Ramos (cell line): Measurements from ENCODE around the gene CCN5.

Experiments
- in situ Hi-C: fragments of 300-500 bp; cut with MboI; formaldehyde crosslinking; loops from one replicate; pipeline ENCODE4 v1.14.3; 2022; ENCODE audit warnings: low sequenced_read_pairs; ENCODE audit not compliant: unreplicated experiment

CCN5 gene

DNA sequence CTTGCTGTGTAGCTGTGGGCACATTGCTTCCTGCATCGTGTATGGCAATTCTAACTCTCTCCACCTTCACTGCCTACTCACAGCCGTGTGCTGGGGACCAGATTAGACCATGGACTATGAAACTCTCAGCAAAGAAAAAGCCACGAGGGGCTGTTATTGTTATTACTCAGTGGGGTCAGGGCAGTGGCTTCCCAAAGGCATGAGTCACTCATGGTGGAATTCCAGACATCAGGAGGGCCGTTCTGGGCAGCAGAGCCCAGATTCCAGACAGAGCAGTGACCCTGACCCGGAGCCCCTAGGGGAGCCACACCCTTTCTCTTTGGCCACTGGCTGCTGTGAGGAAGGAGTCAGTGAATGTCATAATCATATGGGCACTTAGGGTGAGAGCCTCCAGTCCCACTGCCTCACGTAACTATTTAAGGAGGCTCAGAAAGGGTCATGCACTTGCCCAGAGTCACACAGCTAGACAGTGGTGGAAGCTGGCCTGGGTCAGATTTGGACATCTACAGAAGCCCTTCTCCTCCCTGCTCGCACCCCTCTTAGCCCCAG lies 22.2 kb upstream of the CCN5 start:
- in situ Hi-C loops, result loop anchor here (25.0 kb wide), 1 partner anchor 481 kb away; the partner anchor contains the start of gene OSER1

DNA sequence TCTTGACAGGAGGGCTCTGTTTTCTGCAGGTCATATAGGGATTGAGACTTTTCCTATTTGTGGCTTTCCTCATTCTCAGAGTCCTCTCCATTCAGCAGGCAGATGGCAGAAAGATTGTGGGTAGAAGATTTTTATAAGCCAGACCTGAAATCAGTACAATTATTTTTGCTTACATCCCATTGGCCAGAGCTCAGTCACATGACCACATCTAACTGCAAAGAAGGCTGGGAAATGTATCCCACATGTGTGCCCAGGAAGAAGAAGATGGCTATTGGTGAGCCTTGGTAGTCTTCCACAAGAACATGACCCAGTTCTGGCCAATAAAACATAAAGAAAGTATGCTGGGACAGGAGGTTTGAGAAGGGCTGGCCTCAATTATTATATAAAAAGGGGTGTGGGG lies 21.5 kb upstream of the CCN5 start:
- in situ Hi-C loops, result loop anchor here (25.0 kb wide), 1 partner anchor 481 kb away; the partner anchor contains the start of gene OSER1

DNA sequence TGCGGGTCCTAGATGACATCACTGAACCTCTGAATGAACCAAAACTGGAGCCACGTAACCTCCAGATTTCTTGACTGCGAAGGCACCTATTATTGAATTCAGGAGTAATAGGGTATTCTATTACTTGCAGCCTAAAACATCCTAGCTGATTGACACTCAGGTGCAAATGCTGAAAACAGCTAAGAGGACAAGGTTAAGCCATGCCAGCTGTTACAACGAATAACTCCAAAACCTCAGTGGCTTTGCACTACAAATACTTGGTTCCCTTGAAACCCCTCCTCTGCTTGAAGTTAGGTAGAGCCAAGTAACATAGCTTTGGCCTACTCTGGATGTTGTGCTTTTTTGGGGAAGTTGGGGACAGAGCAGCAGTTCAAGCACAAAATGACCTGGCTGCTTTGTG lies 21.0 kb upstream of the CCN5 start:
- in situ Hi-C loops, result loop anchor here (25.0 kb wide), 1 partner anchor 482 kb away; the partner anchor contains the start of gene OSER1

DNA sequence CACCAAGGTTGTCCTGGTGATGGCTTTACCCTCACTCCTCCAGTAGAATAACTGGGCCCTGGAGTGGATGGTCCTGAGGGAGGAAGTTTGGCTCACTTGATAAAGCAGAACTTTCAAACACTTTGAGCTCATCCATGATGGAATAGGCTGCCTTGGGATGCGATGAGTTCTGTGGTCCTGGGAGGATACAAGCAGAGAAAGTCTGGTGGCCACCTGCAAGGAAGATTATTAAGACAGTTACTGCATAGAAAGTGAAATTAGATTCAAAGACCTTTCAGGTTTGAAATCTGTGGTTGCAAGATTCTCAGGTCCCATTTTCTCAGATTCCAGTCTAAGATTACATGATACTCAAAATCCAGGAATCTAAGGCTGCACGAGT lies 19.9 kb upstream of the CCN5 start:
- in situ Hi-C loops, result loop anchor here (25.0 kb wide), 1 partner anchor 483 kb away; the partner anchor contains the start of gene OSER1

DNA sequence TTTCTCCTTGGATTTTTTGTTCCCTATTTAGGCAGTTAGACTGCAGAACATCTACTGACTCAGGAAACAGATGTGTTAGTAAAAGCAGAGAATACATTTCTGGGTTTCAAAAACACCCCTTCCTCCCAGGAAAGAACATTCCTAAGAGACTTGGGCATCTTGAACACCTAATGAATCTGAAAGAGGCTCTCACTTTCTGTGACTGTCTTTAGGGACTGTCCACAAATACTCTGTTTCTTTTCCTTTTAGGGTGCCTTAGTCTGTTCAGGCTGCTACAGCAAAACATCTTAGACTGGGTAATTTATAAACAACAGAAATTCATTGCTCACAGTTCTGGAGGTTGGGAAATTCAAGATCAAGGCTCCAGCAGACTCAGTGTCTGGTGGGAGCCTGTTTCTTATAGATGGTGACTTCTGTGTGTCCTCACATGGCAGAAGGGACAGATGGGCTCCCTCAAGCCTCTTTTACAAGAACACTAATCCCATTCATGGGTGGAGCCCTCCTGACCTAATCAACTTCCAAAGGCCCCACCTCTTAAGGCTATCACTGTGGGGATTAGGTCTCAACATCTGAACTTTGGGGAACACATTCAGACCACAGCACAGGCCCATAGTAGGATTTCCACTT lies 19.4 kb upstream of the CCN5 start:
- in situ Hi-C loops, result loop anchor here (25.0 kb wide), 1 partner anchor 483 kb away; the partner anchor contains the start of gene OSER1

DNA sequence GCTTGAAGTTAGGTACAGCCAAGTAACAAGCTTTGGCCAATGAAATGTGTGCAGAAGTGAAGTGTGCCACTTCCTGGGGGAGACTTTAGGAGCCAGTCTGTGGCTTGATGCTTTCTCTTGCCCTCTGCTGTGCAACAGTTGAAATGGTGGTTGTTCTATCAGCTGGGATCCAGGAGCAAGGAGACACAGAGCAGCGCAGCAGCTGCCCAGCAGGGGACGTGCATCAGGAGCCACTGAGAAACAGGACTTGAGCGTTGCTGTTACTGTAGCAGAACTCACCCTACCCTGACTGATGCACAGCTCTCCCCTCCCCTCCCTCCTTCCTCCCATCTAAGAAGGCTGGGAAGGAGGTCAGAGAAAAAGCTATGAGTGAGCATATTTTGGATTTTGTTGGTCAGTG lies 18.9 kb upstream of the CCN5 start:
- in situ Hi-C loops, result loop anchor here (25.0 kb wide), 1 partner anchor 484 kb away; the partner anchor contains the start of gene OSER1

DNA sequence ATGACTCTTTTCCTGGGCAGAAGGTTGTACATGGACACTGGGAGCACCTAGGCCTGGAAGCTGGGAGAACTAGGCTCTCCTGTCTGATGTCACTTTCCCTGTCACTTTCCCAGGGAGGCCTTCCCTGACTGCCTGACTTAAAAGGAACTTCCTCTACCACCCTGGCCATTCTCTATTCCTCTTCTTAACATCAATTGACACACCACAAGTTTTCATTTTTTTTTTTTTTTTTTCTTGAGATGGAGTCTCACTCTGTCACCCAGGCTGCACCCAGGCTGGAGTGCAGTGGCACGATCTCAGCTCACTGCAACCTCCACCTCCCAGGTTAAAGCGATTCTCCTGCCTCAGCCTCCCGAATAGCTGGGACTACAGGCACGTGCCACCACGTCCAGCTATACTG lies 18.1 kb upstream of the CCN5 start:
- in situ Hi-C loops, result loop anchor here (25.0 kb wide), 1 partner anchor 485 kb away; the partner anchor contains the start of gene OSER1

DNA sequence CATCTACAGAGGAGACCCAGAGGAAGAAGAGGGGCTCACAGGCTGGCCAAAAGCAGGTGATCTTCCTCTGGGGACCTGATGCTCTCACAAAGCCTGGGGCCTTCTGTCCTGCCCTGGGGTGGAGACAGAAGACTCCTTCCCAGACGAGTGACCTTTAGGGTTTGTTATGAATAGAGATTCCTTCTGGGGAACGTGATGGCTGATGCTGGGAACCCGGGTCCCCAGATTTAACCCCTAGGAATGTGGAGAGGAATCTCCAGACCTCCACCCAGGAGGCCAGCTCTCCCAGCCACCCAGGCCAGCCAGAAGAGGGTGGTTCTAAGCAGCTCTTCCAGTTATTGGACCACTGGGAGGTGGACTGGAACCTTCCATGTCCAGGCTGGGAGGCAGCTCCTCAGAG lies 16.8 kb upstream of the CCN5 start:
- in situ Hi-C loops, result loop anchor here (25.0 kb wide), 1 partner anchor 486 kb away; the partner anchor contains the start of gene OSER1

DNA sequence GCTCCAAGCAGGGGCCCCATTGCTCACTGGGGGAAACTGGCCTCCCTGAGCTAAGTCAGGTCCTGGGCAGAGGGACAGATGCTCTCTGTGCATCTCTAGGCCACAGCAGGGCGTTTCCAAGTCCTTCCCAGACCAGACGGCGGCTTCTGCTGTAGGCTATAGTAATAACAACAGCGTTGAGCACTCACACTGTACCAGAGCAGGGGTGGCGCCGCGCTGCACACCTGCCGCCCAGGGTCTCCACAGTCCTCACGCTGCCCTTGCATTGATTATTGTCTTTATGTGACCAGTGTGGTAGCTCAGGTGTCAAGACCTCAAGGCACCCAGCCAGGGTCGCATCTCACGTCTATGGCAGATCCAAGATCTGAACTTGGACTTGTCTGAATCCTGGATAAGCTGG lies 14.9 kb upstream of the CCN5 start:
- in situ Hi-C loops, result no loop called here

DNA sequence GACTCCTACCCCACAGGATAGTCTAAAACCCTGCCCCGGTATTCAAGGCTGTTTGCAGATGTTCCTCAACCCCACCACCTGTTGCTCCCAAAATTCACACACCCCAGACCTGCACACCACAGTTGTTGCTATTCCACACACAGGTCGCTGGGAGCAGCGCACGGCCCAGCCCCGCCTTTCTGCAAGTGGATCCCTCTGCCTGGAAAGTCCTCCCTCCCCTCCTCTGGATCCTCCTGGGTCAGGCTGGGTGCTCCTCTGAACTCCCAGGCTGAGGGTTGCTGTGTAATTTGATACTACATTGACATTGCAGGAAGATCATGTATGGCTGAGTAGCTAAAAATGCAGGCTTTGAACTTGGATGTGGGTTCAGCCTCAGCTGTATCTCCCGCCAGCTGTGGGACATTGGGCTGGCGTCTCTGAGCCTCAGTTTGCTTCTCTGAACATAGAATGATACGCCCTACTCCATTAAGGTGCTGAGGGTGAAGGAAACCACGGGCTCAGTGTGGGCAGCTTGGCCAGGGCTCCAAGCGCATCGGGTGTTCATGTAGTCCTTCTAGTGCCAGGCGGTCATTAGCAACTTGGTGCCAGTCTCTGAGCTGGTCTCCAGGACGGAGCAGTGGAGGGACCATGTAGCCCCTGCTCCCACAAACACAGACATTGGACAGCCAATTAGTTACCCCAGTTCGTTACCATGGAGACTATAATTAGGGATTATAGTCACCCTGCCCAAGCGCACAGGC lies 13.9 kb upstream of the CCN5 start:
- in situ Hi-C loops, result no loop called here

DNA sequence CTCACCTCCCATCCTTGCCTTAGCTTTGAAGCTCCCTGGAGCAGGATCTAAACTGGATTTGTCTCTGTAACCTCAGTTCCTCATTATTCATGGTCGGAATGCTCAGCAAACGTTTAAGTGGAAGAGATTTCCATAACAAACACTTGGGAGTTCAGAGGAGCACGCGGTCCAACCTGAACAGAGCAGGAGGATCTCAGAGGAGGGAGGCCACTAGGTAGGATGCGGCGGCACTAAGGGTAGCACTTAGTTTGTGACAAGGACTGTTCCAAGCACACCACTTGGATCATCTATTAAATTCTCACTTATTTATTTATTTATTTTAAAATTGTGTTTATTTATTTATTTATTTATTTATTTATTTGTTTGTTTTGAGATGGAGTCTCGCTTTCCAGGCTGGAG lies 13.3 kb upstream of the CCN5 start:
- in situ Hi-C loops, result no loop called here

DNA sequence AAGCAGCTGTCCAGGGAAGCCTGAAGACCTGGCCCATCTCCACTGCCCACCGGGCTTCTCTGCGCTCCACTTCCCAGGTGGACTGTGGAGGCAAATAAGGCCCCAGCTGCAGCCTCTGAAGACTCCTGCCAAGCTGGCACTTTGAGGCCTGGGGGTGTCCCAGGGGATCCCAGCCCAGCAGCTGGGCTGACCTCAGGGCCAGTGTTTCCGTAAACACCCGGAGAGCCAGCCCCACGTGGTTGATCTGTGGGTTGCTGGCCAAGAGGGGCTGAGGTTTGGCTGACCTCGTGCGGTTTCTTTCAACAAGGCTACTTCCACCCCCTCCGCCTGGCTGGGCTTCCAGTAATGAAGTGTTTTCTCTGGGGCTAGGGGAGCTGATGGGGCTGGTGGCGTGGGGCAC lies 12.4 kb upstream of the CCN5 start:
- in situ Hi-C loops, result no loop called here

DNA sequence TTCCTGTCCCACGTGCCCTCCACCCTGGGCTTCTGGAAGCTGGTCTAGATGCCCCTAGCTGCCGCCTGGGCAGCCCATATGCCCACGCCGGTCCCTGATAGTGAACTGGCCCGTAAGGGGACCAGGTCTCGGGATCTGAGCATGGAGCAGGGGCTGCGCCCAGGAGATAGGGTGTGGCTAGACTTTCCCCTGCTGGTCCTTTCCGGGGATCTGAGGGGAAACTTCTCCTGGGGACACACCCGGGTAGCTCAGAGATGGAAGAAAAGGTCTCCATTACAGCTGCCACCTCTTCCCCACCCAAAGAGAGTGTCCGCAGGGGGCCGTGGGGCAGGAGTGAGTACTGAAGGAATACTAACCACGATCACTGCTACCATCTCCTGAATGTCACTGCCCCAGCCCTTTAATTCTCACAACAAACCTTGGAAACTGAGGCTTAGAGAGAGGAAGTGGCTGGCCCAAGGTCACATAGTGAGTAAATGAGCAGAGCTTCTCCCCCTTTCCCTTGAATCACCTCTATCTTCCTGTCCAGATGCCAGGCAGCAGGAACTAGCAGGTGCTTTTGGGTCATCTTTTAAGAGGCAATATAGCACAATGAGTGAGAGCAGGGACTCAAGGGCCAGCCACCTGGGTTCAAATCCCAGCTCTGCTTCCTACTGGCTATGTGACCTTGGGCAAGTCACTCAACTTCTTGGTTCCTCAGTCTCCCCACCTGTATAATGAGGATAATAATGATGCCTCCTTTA lies 11.8 kb upstream of the CCN5 start:
- in situ Hi-C loops, result no loop called here

DNA sequence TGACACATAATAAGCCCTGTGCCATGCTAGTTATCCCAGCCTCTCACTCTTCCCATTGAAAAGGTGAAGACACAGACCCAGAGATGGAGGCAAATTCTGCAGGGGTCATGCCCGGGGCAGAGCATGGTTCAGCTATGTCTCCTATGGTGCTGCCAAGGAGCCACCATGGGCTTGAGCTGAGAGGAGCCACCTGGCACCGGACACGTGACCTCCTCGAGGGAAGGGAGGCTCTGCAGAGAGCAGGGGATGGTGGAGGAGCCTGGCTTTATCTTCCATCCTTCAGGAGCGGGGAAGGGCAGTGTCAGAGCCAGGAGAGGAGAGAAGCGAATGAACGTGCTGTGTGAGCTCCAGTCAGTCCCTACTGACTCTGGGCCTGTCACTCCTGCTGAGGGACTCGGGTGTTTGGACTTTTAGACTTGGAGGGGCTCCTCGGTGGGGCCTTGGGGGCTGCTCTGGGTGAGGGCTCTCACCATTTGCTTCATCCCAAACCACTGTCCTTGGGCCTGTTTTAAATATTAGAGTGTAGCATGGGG lies 11.1 kb upstream of the CCN5 start:
- in situ Hi-C loops, result no loop called here

DNA sequence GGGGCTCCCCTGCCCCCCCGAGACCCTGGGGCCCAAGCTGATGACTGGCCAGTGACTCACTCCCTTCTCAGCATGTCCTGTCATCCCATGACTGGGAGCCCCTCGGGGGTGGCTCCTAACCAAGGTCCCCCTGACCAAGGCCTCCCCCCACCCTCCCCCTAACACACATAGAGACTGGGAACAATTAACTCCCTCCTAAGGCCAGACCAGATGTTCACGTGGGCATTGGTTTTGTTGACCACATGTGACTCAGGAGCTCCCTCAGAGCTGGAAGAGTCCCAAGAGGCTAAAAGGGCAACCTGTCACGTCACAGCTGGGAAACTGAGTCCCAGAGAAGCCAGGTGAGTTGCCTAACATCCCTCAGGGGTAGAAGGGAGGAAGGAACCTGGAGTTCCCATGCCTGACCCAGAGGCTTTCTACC lies 10.6 kb upstream of the CCN5 start:
- in situ Hi-C loops, result no loop called here

DNA sequence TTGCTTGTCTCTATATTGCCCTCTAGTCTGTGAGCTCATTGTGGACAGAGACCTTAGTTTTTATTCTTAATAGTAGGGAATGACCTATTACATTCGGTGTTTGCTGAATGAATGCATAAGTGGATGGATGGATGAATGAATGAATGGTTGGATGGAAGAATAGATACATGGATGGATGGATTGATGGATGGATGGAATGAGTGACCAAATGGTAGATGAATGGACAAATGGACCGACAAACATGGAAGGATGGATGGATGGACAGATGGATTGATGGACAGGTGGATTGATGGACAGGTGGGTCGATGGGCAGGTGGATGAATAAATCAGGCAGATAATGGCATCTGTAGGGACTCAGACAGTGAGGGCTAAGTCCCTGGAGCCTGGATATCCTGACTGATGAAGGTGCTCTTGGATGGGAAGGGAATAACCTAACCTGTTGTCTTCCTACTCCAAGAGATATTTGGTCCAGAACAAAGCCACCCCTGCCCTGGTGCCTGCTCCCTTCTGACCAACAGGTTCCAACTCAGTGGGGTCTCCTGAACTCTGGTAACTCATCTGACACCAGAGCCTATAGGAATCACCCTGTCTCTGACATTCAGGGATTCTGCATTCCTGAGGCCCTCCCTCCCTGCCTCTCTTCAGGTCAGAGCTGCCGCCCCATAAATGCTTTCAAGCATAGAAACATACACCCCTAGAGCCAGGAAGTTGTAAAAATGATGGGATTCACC lies 9.6 kb upstream of the CCN5 start:
- in situ Hi-C loops, result no loop called here

DNA sequence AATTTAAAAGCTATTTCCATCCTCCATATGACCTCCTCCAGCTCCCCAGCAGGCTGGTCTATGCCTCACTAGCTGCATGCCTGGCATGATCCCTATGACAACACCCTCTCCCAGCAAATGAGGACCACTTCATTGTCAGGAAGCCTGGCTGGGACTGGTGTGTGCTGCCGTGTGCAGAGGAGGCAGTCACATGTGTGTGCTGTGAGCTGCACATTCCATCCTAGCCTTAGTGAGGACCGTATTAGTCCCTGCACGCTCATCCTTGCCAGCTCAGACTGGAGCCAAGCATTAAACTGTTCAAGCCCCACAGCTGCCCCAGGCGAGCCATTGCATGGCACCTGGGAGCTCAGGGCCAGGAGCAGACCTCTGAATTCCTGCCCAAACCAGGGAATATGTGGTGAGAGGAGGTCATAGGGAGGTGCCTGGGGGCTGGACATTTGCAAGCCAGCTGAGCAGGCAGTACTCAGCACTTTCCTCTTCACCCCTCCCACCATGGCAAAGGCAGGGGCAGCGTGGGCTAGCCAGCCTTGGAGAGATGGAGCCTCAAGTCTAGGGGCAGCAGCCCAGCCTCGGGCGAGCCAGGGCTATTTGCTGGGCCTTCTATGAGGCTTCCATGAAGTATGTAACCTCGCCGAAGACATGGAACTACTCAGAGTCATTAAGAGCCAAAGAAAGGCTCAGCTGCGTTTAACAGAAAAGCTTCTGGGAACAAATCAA lies 8.7 kb upstream of the CCN5 start:
- in situ Hi-C loops, result no loop called here

DNA sequence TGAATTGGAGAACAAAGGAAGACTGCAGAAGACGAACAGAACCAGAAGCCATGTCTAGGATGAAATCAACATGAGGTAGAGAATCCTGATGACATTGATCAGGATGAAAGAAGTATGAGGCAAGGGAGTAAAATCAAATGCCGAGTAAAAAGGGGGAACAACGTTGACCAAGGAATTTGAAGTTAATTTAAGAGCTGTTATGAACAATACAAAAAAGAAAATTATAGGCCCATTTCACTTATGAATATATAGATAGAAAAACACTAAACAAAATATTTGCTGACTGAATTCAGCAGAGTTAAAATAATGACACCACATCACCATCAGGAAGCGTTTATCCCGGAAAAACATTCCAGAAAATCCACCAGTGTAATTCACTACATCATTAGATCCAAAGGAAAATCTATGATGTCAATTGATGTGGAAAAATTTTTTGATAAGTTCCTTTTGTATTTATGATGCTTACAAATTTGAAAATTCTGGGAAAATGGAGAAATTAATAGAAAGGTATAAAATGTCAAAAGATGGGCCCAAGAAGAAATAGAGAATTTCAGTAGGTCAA lies 8.1 kb upstream of the CCN5 start:
- in situ Hi-C loops, result no loop called here

DNA sequence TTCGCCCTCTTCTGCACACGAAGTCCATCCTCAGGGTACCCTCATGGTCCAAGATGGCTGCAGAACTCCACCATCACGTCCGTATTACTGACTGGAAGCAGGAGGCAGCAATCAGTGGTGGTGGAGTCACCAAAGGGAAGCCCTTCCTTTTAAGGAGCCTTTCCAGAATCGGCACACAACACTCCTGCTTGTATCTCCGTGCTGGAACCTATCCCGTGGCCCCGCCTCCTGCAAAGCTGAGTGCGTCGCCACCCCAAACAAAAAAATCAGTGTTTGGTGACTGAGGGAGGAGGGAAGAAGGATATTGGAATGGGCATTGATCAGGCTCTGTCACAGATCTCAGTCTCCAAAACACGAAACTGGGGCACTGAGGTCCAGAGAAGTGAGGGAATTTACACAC lies 5.8 kb upstream of the CCN5 start:
- in situ Hi-C loops, result no loop called here
